ENCODE data around the gene PXDC1. TPM values are rescaled to one million over a fixed set of nuclear protein-coding genes. Genes with fewer than 3 reads are reported as not detected.

PXDC1 gene, protein sequence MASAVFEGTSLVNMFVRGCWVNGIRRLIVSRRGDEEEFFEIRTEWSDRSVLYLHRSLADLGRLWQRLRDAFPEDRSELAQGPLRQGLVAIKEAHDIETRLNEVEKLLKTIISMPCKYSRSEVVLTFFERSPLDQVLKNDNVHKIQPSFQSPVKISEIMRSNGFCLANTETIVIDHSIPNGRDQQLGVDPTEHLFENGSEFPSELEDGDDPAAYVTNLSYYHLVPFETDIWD
- 0.12 and 0.30 TPM in 2 replicates for total RNA-seq

DNA sequence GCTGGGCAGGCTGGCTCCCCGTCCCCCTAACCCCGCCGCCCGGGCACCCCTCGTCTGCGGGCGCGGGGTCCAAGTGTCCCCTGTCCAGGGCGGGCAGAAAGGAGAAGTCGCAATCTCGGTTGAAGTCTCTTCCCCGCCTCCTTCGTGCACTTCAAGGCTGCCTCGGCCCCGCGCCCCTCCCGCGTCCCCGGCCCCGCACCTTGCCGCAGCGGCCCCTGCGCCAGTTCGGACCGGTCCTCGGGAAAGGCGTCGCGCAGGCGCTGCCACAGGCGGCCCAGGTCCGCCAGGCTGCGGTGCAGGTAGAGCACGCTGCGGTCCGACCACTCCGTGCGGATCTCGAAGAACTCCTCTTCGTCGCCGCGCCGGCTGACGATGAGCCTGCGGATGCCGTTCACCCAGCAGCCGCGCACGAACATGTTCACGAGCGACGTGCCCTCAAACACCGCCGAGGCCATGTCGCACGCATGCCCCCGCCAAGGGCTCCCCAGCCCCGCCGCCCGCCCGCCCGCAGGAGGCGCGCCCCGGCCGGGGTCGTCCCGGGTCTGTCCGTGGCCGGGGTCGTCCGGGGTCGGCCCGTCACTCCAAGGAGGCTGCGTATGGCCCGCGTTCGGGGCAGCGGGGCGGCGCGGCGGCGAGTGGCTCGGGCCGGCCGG, at the start of gene PXDC1:
Gene PXDC1 (minus strand): TSS at position 637 of the 653 bp plus-strand sequence. CDS start 182 bp downstream, at position 455.
- Mint-ChIP-seq H3K4me3 (peak within 1 kb of the TSS; percentile 51), H3K4me1 (peaks cover 3% of the 10 kb centered on the region), H3K27ac (no peak within 1 kb of the TSS), H3K36me3 (ENCODE audit: low read depth) (no peaks in the 10 kb centered on the region), H3K9me3 (no peaks in the 10 kb centered on the region), H3K27me3 (peaks cover 69% of the 10 kb centered on the region)
- intact Hi-C loops (cut with micrococcal nuclease) = no loop called here
- DNase-seq = peak; percentile 77

DNA sequence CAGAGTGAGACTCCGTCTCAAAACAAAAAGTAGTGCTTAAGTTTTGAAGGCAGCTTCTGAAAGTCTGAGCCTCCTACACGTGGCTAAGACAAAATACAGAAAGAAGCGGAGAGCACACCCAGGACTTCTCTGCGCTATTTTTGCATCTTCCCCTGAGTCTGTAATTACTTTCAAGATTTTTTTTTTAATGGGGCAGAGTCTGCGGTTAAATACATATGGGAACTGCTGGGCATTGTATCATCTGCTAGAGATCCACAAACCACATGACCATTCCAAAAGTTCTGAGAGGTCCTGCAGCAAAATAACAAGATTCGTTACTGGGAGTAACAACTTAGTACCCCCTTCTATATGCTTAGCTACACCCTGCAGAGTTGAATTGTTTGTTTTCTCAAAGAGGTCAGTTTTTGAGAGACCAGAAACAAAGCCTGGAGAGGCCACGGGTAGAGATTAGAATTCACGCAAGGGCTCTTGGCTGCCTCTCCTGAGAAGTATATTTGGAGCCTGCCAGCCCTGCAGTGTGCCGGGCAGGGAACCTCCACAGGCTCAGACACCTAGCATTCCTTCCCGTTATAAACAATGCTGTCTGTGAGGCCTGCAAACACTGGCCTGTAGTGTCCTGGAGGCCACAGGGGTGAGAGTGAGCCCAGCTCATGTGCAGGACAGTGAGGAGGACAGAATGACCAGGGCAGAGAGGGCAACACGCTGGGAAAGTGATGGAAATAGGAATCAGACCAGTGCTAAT, 49.5 kb upstream of the PXDC1 start:
- Mint-ChIP-seq H3K9me3 (no peaks in the 10 kb centered on the region), H3K27ac (no peak overlapping the region), H3K4me1 (no peaks in the 10 kb centered on the region), H3K36me3 (ENCODE audit: low read depth) (no peaks in the 10 kb centered on the region), H3K4me3 (no peak overlapping the region), H3K27me3 (peaks cover 1% of the 10 kb centered on the region)
- intact Hi-C loops (cut with micrococcal nuclease) = no loop called here
- no peak for DNase-seq

DNA sequence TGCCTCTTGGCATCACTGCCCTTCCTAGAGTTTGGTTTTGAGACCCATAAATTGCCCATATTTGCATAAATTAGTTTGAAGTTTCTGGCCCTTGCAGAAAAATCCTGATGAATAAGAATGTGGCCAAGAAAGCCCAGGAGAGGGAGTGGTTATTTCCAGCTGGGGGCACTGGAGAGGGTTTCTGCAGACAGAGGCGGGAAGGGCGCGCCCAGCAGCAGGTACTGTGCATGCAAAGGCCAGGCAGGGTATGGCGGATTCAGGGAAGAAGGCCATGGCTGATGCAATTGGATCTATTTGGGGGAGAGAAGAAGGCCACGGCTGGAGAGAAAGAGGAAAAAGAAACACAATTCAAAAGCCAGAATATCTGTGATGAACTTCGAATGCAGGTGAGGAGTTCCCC, 48.2 kb upstream of the PXDC1 start:
- H3K27me3 Mint-ChIP-seq = peaks cover 1% of the 10 kb centered on the region

DNA sequence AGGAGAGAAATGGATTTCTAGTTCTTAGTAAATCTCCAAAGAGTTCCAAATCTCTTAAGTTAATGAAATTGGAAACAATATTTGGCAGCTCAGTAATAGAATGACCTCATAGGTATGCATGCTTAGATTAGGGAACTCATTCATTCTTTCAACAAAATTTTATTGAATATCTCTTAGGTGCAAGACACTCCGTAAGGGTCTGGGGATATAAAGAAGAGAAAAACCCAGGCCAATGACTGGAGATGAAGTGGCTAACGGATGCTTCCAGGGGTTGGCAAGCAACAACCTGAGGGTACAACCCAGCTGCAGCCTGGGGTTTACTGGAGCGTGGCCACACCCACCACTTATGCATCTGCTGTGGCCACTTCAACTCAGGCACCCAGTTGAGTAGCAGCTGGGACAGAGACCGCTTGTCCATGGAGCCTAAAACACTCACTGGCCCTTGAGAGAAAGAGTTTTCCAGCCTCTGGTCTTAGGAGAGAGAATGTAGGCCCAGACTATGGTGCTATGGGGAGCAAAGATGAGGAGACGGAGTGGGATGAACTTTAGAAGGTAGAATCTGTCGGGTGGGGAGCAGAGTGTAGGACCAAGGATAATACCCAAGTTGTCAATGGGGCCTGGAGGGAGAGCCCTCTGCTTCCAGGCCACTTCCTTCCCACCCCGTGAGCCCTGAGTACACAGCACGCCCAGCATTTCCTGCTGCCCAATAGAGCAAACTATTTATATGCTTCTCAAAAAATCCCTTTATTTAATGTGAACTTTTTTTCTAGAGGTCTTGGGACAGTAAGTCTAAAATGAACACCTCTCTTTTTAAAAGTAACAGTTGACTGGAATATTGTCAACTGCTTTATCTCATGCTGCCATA, 46.8 kb upstream of the PXDC1 start:
- Mint-ChIP-seq H3K4me1 (no peaks in the 10 kb centered on the region), H3K9me3 (no peaks in the 10 kb centered on the region), H3K4me3 (no peak overlapping the region), H3K36me3 (ENCODE audit: low read depth) (no peaks in the 10 kb centered on the region), H3K27me3 (peaks cover 1% of the 10 kb centered on the region), H3K27ac (no peak overlapping the region)
- DNase-seq = no peak
- intact Hi-C loops (cut with micrococcal nuclease) = no loop called here

More for the DNA sequence above, 48.2 kb upstream of the PXDC1 start:
- no peak overlapping the region for H3K27ac Mint-ChIP-seq
- intact Hi-C loops (cut with micrococcal nuclease) = no loop called here
- H3K4me3 Mint-ChIP-seq = no peak overlapping the region
- no peaks in the 10 kb centered on the region for H3K9me3 Mint-ChIP-seq
- no peaks in the 10 kb centered on the region for H3K36me3 Mint-ChIP-seq (ENCODE audit: low read depth)
- no peaks in the 10 kb centered on the region for H3K4me1 Mint-ChIP-seq
- DNase-seq = no peak

DNA sequence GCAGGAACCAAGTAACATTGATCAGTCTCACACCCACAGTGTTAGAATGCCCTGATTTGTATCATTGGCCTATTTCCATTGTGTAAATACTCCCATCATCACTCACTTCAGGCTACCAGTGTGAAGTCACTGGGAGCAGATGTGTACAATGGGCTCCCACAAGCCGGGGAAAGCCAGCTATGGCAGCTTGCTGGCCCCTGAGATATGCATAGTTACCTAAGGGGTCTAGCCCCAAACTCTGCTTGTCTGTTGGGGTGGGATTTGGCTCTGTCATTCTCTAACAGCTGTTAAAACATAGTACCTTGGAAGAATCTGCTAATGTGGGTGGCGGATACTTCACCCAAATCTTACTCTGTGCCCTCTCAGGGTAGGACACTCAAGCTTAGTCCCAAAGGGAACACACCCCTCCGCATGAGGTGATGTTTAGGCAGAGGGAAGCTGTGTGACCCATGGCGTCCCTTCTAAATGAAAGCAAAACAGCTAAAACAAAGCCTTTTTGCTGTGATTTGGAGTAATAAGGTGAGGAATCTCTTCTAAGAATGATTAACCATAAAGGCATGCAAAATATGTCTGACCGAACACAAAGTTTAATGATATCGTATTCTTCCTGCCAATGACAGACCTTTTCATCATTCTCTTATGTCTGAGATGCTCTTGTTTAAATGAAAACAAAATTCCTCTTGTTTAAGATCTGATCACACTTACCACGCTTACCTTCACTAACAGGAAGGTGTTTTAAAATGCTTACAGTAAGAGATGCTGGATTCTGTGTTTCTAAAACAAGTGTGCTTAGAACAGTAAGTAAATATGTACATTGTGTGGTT, 45.9 kb upstream of the PXDC1 start:
- Mint-ChIP-seq H3K4me1 (no peaks in the 10 kb centered on the region), H3K27ac (no peak overlapping the region), H3K9me3 (no peaks in the 10 kb centered on the region), H3K27me3 (peaks cover 1% of the 10 kb centered on the region), H3K4me3 (no peak overlapping the region), H3K36me3 (ENCODE audit: low read depth) (no peaks in the 10 kb centered on the region)
- DNase-seq = no peak
- intact Hi-C loops (cut with micrococcal nuclease) = no loop called here

DNA sequence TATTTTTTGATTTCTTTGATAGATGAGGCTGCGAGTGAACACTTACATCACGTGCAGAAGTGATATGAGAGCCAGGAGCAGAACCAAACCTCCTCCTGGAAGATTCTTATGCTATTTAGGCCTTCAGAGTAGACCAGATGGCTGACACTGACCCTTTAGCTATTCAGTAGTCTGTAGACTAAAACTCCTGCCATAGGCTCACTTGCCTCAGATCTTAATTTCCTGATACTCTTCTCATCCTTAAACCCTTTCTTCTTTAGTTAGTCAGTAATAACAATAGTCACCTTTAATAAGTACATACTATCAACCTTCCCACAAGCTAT, 45.2 kb upstream of the PXDC1 start:
- intact Hi-C loops (cut with micrococcal nuclease) = no loop called here
- Mint-ChIP-seq H3K27ac (no peak overlapping the region), H3K27me3 (peaks cover 1% of the 10 kb centered on the region), H3K36me3 (ENCODE audit: low read depth) (no peaks in the 10 kb centered on the region), H3K4me1 (no peaks in the 10 kb centered on the region), H3K9me3 (no peaks in the 10 kb centered on the region), H3K4me3 (no peak overlapping the region)
- no peak for DNase-seq

DNA sequence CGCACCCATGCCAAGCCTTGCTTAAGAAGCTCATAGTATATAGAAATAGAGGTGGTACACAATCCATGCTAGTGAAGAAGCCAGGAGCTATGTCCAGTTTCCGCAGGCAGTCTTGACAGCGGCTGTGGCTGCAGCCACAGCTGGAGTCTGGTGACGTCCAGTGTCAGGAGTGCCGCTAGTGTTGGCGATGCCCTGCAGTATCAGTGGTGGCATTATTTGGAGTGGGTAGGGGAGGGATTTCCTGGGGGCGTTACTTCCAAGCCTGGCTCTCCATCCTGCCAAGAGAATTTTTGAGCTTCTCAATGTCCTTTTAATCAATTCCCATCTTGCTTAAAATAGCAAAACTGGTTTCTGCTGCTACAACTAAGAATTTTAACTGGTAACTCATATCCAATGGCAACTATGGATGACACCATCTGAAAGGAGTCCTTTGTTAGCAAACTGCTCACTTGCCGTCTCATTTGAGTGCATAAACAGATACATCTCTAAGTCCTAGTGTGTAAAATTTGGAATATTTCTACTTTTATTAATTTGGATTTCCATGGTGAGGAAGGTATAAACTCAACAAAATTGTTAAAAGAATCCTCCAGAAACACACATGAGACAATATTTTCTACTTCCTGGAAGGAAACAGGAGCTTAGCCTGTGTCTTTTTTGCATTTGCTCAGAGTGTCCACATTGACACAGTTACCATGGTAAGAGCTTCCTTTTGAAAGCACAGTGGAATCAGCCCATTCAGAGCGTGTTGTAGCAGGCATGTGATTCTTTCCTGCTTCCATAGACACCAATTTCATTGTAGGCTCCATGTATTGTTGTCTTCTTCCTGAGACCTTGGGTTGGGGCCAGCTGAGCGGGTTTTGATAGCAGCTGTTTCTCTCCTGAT, 44.6 kb upstream of the PXDC1 start:
- no peaks in the 10 kb centered on the region for H3K4me1 Mint-ChIP-seq
- H3K27me3 Mint-ChIP-seq = peaks cover 1% of the 10 kb centered on the region
- no peaks in the 10 kb centered on the region for H3K9me3 Mint-ChIP-seq
- H3K36me3 Mint-ChIP-seq (ENCODE audit: low read depth) = no peaks in the 10 kb centered on the region
- no peak overlapping the region for H3K4me3 Mint-ChIP-seq
- DNase-seq = no peak
- H3K27ac Mint-ChIP-seq = no peak overlapping the region
- intact Hi-C loops (cut with micrococcal nuclease) = no loop called here

DNA sequence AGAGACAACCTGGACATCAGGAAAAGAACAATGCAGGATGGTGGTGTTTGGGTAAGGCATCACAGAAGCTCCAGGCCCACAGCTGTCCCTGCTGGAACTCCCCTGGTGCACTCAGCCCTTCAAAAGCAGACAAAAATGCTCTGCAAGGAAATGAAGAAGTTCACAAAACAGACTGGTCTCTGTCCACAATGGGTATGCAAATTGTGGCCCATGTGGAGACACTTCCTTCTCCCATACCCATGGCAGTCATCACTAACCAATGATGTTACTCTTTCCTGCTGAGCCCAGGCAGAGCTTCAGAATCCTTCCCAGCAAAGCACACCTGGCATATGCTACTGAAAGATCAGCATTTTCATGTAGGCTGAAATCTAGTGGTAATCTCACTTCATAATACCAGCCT, 42.6 kb upstream of the PXDC1 start:
- no peaks in the 10 kb centered on the region for H3K4me1 Mint-ChIP-seq
- no peak for DNase-seq
- no peaks in the 10 kb centered on the region for H3K9me3 Mint-ChIP-seq
- intact Hi-C loops (cut with micrococcal nuclease) = no loop called here
- H3K36me3 Mint-ChIP-seq (ENCODE audit: low read depth) = no peaks in the 10 kb centered on the region
- no peak overlapping the region for H3K4me3 Mint-ChIP-seq
- H3K27ac Mint-ChIP-seq = no peak overlapping the region
- H3K27me3 Mint-ChIP-seq = no peaks in the 10 kb centered on the region

DNA sequence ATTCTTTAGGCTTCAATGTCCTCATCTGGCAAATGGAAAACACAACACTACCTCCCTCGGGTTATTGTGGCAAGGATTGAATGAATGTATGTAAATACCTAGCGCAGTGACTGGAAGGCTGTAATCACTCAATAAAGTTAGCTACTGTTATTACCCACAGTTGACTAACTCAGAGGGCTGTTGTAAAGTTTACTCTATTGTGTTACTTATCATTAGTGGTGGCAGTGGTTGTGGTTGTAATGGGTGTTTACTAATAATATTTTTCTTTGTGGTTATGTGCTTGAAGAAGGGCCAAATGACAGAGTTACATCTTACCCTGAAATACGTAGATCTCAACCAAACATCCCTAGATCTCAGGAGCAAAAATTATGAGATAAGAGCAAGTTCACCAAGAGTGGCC, 42.0 kb upstream of the PXDC1 start:
- no peak for DNase-seq
- H3K4me3 Mint-ChIP-seq = no peak overlapping the region
- H3K9me3 Mint-ChIP-seq = no peaks in the 10 kb centered on the region
- H3K27ac Mint-ChIP-seq = no peak overlapping the region
- intact Hi-C loops (cut with micrococcal nuclease) = no loop called here
- no peaks in the 10 kb centered on the region for H3K4me1 Mint-ChIP-seq
- no peaks in the 10 kb centered on the region for H3K27me3 Mint-ChIP-seq
- no peaks in the 10 kb centered on the region for H3K36me3 Mint-ChIP-seq (ENCODE audit: low read depth)

DNA sequence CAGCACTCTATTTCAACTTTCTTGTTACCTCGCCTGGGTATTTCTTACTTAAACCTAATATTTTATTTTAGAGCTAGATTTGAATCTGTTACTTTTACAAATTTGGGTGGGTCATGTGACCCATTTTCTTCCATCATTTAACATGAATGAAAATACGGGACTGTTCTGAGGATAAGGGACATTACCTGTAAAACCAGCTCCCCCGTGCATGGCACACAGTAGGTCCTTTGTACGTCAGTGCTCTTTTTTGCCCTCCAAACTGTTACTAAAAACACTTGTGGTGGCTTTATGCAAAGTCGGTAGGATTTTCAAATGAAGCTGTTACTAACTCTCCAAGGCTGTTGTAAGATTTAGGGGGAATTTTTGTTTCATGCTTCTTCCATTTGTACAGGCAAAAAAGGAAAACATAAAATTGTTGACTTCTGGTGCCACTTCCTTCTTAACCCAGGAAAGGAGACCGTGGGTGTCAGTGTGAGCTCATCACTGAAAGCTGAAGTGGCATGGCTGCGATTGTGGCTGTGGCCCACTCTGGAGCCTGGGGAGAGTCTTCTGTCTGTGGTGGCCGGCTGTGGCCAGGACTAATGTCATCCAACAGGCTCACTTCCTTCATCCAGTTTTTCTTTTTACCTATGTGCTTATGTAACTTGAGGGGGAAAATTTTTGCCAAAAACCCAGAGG, 40.2 kb upstream of the PXDC1 start:
- Mint-ChIP-seq H3K4me3 (no peak overlapping the region), H3K36me3 (ENCODE audit: low read depth) (no peaks in the 10 kb centered on the region), H3K9me3 (no peaks in the 10 kb centered on the region), H3K4me1 (no peaks in the 10 kb centered on the region), H3K27me3 (no peaks in the 10 kb centered on the region), H3K27ac (no peak overlapping the region)
- no peak for DNase-seq
- intact Hi-C loops (cut with micrococcal nuclease) = no loop called here

DNA sequence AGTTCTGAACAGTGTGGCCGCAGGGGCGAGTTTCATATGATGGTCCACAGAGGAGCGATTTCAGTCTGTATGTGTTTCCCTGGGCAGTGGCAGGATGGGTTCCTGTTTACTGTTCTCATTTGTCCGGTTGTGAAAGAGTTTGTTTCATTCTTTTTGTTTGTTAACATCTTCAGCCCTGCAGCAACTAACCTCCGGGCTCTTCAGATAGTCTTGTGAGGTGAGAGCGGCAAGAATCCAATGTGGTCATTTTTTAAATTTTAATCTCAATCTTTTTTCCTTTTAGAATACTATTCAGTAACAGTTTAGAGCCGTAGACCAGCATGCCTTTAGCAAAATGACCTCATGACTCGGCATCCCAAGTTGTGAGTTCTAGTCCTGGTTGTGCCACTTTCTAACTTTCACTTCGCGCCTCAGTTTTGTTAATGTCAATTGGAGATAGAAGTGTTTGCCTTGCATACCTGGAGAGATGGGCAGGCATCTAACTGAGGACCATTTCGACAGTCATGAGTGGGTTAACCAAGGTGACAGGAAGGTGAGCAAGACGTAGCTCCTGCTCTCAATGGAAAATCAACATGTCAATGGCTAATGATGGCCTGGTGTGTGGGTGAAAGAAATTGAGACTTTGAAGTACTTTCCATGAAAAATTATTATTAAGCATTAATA, 38.5 kb upstream of the PXDC1 start:
- Mint-ChIP-seq H3K27ac (no peak overlapping the region), H3K4me1 (no peaks in the 10 kb centered on the region), H3K27me3 (no peaks in the 10 kb centered on the region), H3K9me3 (no peaks in the 10 kb centered on the region), H3K36me3 (ENCODE audit: low read depth) (no peaks in the 10 kb centered on the region), H3K4me3 (no peak overlapping the region)
- DNase-seq = no peak
- intact Hi-C loops (cut with micrococcal nuclease) = no loop called here

All from activated CD4-positive, alpha-beta T cell treated with anti-CD3 and anti-CD28 coated beads, Interleukin-2, amount 10 ng/mL, durations not matched to agents 24 days and 14 days (primary cell).